GM13977 (cell line): ENCODE data around the gene SUSD4.

ENCODE experiments used
- DNase-seq: peaks from one replicate; pipeline ENCODE4 v3.0.0; 2012; ENCODE audit warnings: low spot score
- in situ Hi-C: fragments of 300-500 bp; cut with MboI; formaldehyde crosslinking; loops from one replicate; pipeline ENCODE4 v1.12.0; 2022; ENCODE audit warnings: low sequenced_read_pairs, low pct_unique_long_range_greater_than_20kb, mixed read lengths, inconsistent platforms; ENCODE audit not compliant: unreplicated experiment
- TF ChIP-seq, protein P1 (sequence below): IDR thresholded peaks from 2 replicates; pipeline ENCODE4 v1.5.1; 2012; ENCODE audit warnings: mild to moderate bottlenecking, control low read depth; ENCODE audit not compliant: insufficient read depth; ENCODE audit errors: extremely low read depth, missing control alignments

The SUSD4 gene

GRCh38 chr1:223271085-223271781, 92.7 kb downstream of the SUSD4 start:
- in situ Hi-C loops, result no loop called here
- TF ChIP-seq, protein P1, sequence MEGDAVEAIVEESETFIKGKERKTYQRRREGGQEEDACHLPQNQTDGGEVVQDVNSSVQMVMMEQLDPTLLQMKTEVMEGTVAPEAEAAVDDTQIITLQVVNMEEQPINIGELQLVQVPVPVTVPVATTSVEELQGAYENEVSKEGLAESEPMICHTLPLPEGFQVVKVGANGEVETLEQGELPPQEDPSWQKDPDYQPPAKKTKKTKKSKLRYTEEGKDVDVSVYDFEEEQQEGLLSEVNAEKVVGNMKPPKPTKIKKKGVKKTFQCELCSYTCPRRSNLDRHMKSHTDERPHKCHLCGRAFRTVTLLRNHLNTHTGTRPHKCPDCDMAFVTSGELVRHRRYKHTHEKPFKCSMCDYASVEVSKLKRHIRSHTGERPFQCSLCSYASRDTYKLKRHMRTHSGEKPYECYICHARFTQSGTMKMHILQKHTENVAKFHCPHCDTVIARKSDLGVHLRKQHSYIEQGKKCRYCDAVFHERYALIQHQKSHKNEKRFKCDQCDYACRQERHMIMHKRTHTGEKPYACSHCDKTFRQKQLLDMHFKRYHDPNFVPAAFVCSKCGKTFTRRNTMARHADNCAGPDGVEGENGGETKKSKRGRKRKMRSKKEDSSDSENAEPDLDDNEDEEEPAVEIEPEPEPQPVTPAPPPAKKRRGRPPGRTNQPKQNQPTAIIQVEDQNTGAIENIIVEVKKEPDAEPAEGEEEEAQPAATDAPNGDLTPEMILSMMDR, result no peak

GRCh38 chr1:223270155-223270554, 93.8 kb downstream of the SUSD4 start:
- TF ChIP-seq, protein P1, result no peak
- in situ Hi-C loops, result no loop called here
- no peak for DNase-seq

More at GRCh38 chr1:223271085-223271781, 92.7 kb downstream of the SUSD4 start:
- DNase-seq, result no peak

GRCh38 chr1:223269006-223269405, 95.0 kb downstream of the SUSD4 start:
- TF ChIP-seq, protein P1, result no peak
- DNase-seq, result no peak
- in situ Hi-C loops, result no loop called here

DNA sequence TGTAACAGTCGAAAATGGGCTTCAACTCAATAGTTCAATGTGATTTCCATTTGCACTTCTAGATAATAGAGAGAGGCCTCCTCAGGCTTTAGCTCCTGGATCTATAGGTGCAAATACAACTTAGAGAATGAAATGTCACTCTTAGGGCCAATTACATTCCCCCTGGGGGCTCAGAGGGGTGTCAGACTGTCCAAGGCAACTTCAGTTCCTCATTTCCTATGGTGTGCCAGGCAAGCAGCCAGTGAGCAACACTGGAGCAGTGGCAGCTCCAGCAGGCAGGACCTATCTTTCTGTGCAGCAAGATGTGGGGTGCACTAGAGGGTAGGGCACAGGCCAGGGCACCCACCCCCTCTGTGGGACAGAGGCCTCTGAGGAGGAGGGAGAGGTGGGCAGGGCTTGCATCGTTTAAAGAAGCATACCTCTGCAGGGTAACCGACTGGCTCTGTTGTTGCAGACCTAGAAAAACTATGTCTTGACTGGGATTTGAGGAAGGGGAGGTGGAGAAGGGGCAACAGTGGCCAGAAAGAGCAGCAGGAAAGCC, 97.3 kb downstream of the SUSD4 start:
- no peak for DNase-seq
- TF ChIP-seq, protein P1, result no peak
- in situ Hi-C loops, result no loop called here

- in situ Hi-C loops, result no loop called here
- TF ChIP-seq, protein P1, result no peak
- DNase-seq, result no peak
These were observed 98.7 kb downstream of the SUSD4 start for GRCh38 chr1:223264983-223265908.

DNA sequence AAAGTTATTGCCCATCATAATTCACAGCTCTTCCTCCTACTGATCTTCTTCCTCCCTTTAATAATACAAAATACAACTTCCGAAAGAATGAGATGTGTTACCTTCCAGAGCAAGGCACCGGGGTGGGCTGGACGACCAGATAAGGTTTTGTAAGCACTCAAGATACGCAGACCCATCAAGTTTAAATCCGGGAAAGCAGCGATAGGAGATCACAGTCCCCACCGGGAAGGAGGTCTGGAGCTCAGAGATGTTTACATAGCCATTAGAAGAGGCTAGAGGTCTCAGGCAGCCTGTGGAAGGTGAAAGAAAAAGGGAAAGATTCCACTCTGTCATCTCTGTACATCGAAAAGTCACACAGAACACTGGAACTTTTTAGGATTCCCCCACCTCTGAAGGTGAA, 99.4 kb downstream of the SUSD4 start:
- no peak for DNase-seq
- TF ChIP-seq, protein P1, result no peak
- in situ Hi-C loops, result no loop called here
